NCI-H1417 (cell line): ENCODE results near the gene KLF3.

Source experiments
- DNase-seq, 3 experiments: peaks; one replicate each; lab custom pipeline; 2025; lab: John Stamatoyannopoulos, UW

KLF3 gene

DNA sequence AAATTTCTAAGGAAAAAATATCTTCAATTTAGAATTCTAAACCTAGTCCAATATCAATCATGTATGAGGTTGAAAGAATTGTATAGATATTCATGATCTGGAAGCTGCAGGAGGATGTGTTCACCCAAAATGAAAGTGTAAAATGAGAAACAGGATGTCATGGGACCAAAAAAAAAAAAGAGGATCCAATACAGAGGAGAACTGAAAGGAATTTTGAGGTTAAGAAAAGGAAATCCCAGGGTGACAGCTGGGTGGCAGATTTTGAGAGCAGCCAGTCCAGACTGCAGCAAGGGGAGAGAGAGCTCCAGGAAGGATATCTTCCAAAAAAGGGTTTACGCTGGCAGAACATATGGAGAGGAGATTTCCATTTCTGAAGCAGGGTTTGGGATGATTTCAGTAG is 79.9 kb downstream of the KLF3 start:
- no peak for DNase-seq

DNA sequence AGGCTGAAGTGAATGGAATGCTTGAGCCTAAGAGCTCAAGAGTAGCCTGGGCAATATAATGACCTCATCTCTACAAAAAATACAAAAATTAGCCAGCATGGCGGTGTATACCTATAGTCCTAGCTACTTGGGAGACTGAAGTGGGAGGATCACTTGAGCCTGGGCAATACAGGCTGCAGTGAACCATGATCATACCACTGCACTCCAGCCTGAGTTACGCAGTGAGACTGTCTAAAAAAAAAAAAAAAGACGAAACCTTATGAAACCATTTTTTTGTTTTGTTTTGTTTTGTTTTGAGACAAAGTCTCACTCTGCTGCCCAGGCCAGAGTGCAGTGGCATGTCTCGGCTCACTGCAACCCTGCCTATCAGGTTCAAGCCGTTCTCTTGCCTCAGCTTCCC is 81.9 kb downstream of the KLF3 start:
- DNase-seq, result no peak

DNA sequence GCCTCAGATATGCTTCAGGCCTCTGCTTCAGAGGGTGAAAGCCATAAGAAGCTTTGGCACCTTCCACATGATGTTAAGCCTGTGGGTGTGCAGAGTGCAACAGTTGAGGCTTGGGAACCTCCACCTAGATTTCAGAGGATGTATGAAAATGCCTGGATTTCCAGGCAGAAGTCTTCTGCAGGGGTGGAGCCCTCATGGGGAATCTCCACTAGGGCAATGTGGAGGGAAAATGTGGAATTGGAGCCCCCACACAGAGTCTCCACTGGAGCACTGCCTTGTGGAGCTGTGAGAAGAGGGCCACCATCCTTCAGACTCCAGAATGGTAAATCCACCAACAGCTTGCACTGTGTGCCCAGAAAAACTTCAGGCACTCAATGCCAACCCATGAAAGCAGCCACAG is 83.6 kb downstream of the KLF3 start:
- no peak for DNase-seq

DNA sequence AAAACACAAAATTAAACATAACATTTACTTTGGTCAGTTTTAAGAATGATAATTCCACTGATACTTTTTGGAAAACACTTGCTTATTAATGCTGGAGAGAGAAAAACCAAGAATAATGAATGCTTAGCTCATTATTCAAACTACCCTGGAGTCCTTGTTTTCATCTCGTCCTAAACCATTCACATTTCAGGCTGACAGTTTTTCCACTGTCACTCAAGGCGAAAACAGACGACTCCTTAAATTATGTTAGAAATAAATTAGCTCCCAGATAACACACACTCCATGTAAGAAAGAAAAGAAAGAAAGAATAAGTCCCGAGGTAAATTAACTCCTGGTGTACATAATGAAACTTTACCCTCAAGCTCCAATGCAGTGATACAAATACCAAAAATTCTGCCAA is 85.3 kb downstream of the KLF3 start:
- no peak for DNase-seq
